GM23338 (cell line): ENCODE results near the gene PPP6R2. TPM values are rescaled to one million over a fixed set of nuclear protein-coding genes. Genes with fewer than 3 reads are reported as not detected.

Source experiments
- ATAC-seq: fragments of 200-7000 bp; cut with Tn5 transposase; 3 replicates; pipeline ENCODE4 v1.9.1; 2020
- DNase-seq: peaks from one replicate; pipeline ENCODE4 v3.0.0-alpha.2; 2015; ENCODE audit warnings: low spot score
- H2AFZ ChIP-seq: fragments of 200-600 bp; sonication (generic); 2 replicates; pipeline ENCODE4 v1.8.0; 2016; ENCODE audit warnings: antibody characterized with exemption, mild to moderate bottlenecking, moderate library complexity
- H3F3A ChIP-seq: fragments of 200-600 bp; sonication (generic); replicated peaks from 2 replicates; pipeline ENCODE4 v1.8.0; 2017; ENCODE audit warnings: antibody characterized with exemption, mixed run types, low read depth
- H3K27ac ChIP-seq: fragments of 200-600 bp; sonication (generic); 2 replicates; pipeline ENCODE4 v1.6.1; 2016; ENCODE audit warnings: low read depth
- H3K27me3 ChIP-seq: fragments of 200-600 bp; sonication (generic); 2 replicates; pipeline ENCODE4 v1.8.0; 2016; ENCODE audit warnings: mild to moderate bottlenecking, mixed run types, moderate library complexity; ENCODE audit not compliant: insufficient read depth
- H3K36me3 ChIP-seq: fragments of 200-600 bp; sonication (generic); 2 replicates; pipeline ENCODE4 v1.8.0; 2016; ENCODE audit warnings: mild to moderate bottlenecking; ENCODE audit not compliant: insufficient read depth
- H3K4me1 ChIP-seq: fragments of 200-600 bp; sonication (generic); 2 replicates; pipeline ENCODE4 v1.8.0; 2016; ENCODE audit warnings: mild to moderate bottlenecking, moderate library complexity; ENCODE audit not compliant: insufficient read depth
- H3K4me2 ChIP-seq: fragments of 200-600 bp; sonication (generic); 2 replicates; pipeline ENCODE4 v1.7.1; 2017; ENCODE audit warnings: mixed run types
- H3K4me3 ChIP-seq: fragments of 200-600 bp; sonication (generic); 2 replicates; pipeline ENCODE4 v1.6.1; 2016; ENCODE audit warnings: mixed run types
- H3K79me2 ChIP-seq: fragments of 200-600 bp; sonication (generic); replicated peaks from 2 replicates; pipeline ENCODE4 v1.8.0; 2017; ENCODE audit warnings: mild to moderate bottlenecking; ENCODE audit not compliant: insufficient read depth
- H3K9me2 ChIP-seq: fragments of 200-600 bp; sonication (generic); 2 replicates; pipeline ENCODE4 v1.8.0; 2017; ENCODE audit not compliant: insufficient read depth
- H4K20me1 ChIP-seq: fragments of 200-600 bp; sonication (generic); replicated peaks from 2 replicates; pipeline ENCODE4 v1.8.0; 2017; ENCODE audit warnings: mild to moderate bottlenecking; ENCODE audit not compliant: insufficient read depth
- H3K27ac Mint-ChIP-seq: 2 replicates; pipeline ENCODE4 v1.8.0; 2020; ENCODE audit warnings: inconsistent platforms, mild to moderate bottlenecking, moderate library complexity, mixed read lengths
- H3K27me3 Mint-ChIP-seq: 3 replicates; pipeline ENCODE4 v1.8.0; 2022; ENCODE audit warnings: low read depth, mild to moderate bottlenecking, moderate library complexity, mixed read lengths, inconsistent platforms; ENCODE audit not compliant: insufficient read depth, poor library complexity
- H3K36me3 Mint-ChIP-seq: 3 replicates; pipeline ENCODE4 v1.8.0; 2021; ENCODE audit warnings: low read depth, mild to moderate bottlenecking, inconsistent platforms, moderate library complexity, mixed read lengths
- H3K4me1 Mint-ChIP-seq: 3 replicates; pipeline ENCODE4 v1.8.0; 2020; ENCODE audit warnings: mild to moderate bottlenecking, inconsistent platforms, mixed read lengths
- H3K4me3 Mint-ChIP-seq: 3 replicates; pipeline ENCODE4 v1.8.0; 2021; ENCODE audit warnings: moderate library complexity, mild to moderate bottlenecking, inconsistent platforms, mixed read lengths
- H3K9me3 Mint-ChIP-seq: 3 replicates; pipeline ENCODE4 v1.8.0; 2020; ENCODE audit warnings: moderate library complexity, mild to moderate bottlenecking, inconsistent platforms, mixed read lengths
- CREB1 ChIP-seq: fragments of 250-450 bp; sonication (Bioruptor Pico); IDR thresholded peaks from 2 replicates; pipeline ENCODE4 v1.5.0; 2020; ENCODE audit warnings: low read depth, mild to moderate bottlenecking, moderate library complexity
- EZH2phosphoT487 ChIP-seq: fragments of 200-600 bp; sonication (generic); IDR thresholded peaks from one replicate; pipeline ENCODE4 v1.8.1; 2018; ENCODE audit warnings: antibody characterized with exemption; ENCODE audit not compliant: unreplicated experiment
- JUNB ChIP-seq: IDR thresholded peaks from one replicate; pipeline ENCODE4 v1.6.1; 2016; ENCODE audit warnings: antibody characterized with exemption; ENCODE audit not compliant: unreplicated experiment
- NANOG ChIP-seq: IDR thresholded peaks from 2 replicates; pipeline ENCODE4 v1.6.1; 2016; ENCODE audit warnings: antibody characterized with exemption, borderline replicate concordance
- POLR2AphosphoS5 ChIP-seq: IDR thresholded peaks from 2 replicates; pipeline ENCODE4 v1.6.1; 2016; ENCODE audit warnings: antibody characterized with exemption, low read depth
- ZNF114 ChIP-seq: fragments of 250-450 bp; sonication (Bioruptor Pico); IDR thresholded peaks from 2 replicates; pipeline ENCODE4 v1.5.0; 2020; ENCODE audit warnings: mild to moderate bottlenecking, moderate library complexity
- ZNF331 ChIP-seq: fragments of 250-450 bp; sonication (Bioruptor Pico); IDR thresholded peaks from 2 replicates; pipeline ENCODE4 v1.5.0; 2020; ENCODE audit warnings: low read depth, mild to moderate bottlenecking, moderate library complexity
- polyA plus RNA-seq: library from polyadenylated mRNA; unstranded; fragments of >200 nt; fragmentation: Nextera tagmentation; extraction: Ambion mirVana; gene quantifications from 2 replicates; pipeline ENCODE4 v1.2.1, GENCODE V29; 2016
- total RNA-seq: library from RNA; depleted of rRNA; stranded (reverse); fragments of >200 nt; shearing (Covaris generic); gene quantifications from 2 replicates; pipeline ENCODE4 v1.2.3, GENCODE V29; 2014
- TF ChIP-seq, protein P1 (sequence below): IDR thresholded peaks from one replicate; pipeline ENCODE4 v1.6.1; 2018; ENCODE audit warnings: antibody characterized with exemption; ENCODE audit not compliant: unreplicated experiment
- TF ChIP-seq, protein P2 (sequence below): IDR thresholded peaks from 2 replicates; pipeline ENCODE4 v1.6.1; 2016; ENCODE audit warnings: antibody characterized with exemption
- TF ChIP-seq, protein P3 (sequence below), 2 experiments: fragments of 200-600 bp in 1 of 2; sonication (generic) in 1 of 2; conservative IDR thresholded peaks; 2 replicates each; pipeline versions ENCODE4 v1.5.1 to v1.6.1; 2016 to 2017; ENCODE audit warnings: antibody characterized with exemption in 2 of 2, low read depth in 2 of 2, mild to moderate bottlenecking in 2 of 2, moderate library complexity in 1 of 2

PPP6R2 gene
- total and polyA plus RNA-seq, 2 experiments from 2014 or later: 11.9 to 45.8 TPM

DNA sequence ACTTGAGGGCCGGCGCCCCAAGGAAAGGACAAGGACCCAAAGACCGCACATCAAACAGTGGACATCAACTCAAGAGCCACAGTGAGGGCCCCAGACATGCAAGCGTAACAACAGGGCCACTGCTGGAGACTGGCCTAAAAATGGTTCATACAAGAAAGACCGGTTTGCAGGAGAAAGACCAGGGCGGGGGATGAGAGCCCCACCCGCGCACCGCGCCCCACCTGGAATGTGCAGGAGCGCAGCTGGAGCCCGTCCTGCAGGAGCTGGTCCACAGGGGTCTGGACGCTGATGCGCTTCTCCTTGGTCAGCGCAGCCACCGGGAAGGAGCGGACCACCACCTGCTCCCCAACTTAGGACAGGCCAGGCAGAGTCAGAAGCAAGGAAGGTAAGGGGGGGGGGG, 117.8 kb downstream of the PPP6R2 start:
- DNase-seq (no peak), ATAC-seq (no peak)
- H3K27ac Mint-ChIP-seq: no peak overlapping the region
- Histone ChIP-seq H3K4me3 (no peak overlapping the region), H3K27ac (no peak overlapping the region), H3K4me2 (no peak overlapping the region), H2AFZ (no peak overlapping the region), H3K36me3 (no peaks in the 10 kb centered on the region), H3K9me2 (no peaks in the 10 kb centered on the region), H3F3A (0 out of 2 replicates have a peak, but pooled peaks cover 3% of the 10 kb centered on the region), H3K4me1 (no peaks in the 10 kb centered on the region), H4K20me1 (peaks cover 6% of the 10 kb centered on the region), H3K79me2 (no peaks in the 10 kb centered on the region), H3K27me3 (no peaks in the 10 kb centered on the region)
- TF ChIP-seq, protein P1, sequence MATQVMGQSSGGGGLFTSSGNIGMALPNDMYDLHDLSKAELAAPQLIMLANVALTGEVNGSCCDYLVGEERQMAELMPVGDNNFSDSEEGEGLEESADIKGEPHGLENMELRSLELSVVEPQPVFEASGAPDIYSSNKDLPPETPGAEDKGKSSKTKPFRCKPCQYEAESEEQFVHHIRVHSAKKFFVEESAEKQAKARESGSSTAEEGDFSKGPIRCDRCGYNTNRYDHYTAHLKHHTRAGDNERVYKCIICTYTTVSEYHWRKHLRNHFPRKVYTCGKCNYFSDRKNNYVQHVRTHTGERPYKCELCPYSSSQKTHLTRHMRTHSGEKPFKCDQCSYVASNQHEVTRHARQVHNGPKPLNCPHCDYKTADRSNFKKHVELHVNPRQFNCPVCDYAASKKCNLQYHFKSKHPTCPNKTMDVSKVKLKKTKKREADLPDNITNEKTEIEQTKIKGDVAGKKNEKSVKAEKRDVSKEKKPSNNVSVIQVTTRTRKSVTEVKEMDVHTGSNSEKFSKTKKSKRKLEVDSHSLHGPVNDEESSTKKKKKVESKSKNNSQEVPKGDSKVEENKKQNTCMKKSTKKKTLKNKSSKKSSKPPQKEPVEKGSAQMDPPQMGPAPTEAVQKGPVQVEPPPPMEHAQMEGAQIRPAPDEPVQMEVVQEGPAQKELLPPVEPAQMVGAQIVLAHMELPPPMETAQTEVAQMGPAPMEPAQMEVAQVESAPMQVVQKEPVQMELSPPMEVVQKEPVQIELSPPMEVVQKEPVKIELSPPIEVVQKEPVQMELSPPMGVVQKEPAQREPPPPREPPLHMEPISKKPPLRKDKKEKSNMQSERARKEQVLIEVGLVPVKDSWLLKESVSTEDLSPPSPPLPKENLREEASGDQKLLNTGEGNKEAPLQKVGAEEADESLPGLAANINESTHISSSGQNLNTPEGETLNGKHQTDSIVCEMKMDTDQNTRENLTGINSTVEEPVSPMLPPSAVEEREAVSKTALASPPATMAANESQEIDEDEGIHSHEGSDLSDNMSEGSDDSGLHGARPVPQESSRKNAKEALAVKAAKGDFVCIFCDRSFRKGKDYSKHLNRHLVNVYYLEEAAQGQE: no peak
- TF ChIP-seq ZNF331 (CRISPR knock-in tag) (no peak), CREB1 (CRISPR knock-in tag) (no peak), JUNB (no peak), EZH2phosphoT487 (no peak), ZNF114 (CRISPR knock-in tag) (no peak)
- H3K4me3 Mint-ChIP-seq: no peak overlapping the region
- peaks cover 41% of the 10 kb centered on the region for H3K36me3 Mint-ChIP-seq
- no peaks in the 10 kb centered on the region; the same call in 2 of the 3 replicates for H3K4me1 Mint-ChIP-seq
- H3K27me3 Mint-ChIP-seq: peaks cover 10% of the 10 kb centered on the region
- no peaks in the 10 kb centered on the region for H3K9me3 Mint-ChIP-seq

DNA sequence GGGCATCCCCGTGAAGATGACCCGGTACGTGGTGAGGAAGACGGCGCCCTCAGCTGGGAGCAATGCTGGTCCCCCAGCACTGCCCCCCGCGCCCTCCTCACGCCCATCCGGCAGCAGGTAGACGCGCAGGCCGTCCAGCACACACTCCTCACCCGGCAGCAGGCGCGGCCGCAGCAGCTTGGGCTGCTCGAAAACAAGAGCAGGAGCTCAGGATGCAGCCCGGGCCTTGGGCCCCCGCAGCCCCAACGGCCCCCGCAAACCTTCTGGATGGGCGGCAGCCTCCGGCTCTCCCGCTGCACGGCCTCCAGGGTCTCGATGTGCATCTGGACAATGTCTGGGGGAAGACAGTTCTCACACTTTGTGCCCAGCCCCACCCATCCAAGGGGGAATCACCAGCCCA, 118.4 kb downstream of the PPP6R2 start:
- Histone ChIP-seq H3F3A (0 out of 2 replicates have a peak, but pooled peaks cover 3% of the 10 kb centered on the region), H3K4me1 (no peaks in the 10 kb centered on the region), H4K20me1 (peaks cover 6% of the 10 kb centered on the region), H3K27ac (no peak overlapping the region), H3K36me3 (no peaks in the 10 kb centered on the region), H3K4me3 (no peak overlapping the region), H3K9me2 (no peaks in the 10 kb centered on the region), H3K27me3 (no peaks in the 10 kb centered on the region), H2AFZ (no peak overlapping the region), H3K4me2 (no peak overlapping the region), H3K79me2 (no peaks in the 10 kb centered on the region)
- Mint-ChIP-seq H3K4me3 (no peak overlapping the region), H3K9me3 (no peaks in the 10 kb centered on the region), H3K36me3 (peaks cover 47% of the 10 kb centered on the region), H3K4me1 (no peaks in the 10 kb centered on the region; the same call in 2 of the 3 replicates), H3K27ac (no peak overlapping the region), H3K27me3 (peaks cover 10% of the 10 kb centered on the region)
- ATAC-seq (no peak), DNase-seq (no peak)
- TF ChIP-seq EZH2phosphoT487 (no peak), CREB1 (CRISPR knock-in tag) (no peak), NANOG (no peak), JUNB (no peak), ZNF331 (CRISPR knock-in tag) (no peak), ZNF114 (CRISPR knock-in tag) (no peak), POLR2AphosphoS5 (no peak)
- TF ChIP-seq, protein P2, sequence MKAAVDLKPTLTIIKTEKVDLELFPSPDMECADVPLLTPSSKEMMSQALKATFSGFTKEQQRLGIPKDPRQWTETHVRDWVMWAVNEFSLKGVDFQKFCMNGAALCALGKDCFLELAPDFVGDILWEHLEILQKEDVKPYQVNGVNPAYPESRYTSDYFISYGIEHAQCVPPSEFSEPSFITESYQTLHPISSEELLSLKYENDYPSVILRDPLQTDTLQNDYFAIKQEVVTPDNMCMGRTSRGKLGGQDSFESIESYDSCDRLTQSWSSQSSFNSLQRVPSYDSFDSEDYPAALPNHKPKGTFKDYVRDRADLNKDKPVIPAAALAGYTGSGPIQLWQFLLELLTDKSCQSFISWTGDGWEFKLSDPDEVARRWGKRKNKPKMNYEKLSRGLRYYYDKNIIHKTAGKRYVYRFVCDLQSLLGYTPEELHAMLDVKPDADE: no peak
- TF ChIP-seq, protein P3, sequence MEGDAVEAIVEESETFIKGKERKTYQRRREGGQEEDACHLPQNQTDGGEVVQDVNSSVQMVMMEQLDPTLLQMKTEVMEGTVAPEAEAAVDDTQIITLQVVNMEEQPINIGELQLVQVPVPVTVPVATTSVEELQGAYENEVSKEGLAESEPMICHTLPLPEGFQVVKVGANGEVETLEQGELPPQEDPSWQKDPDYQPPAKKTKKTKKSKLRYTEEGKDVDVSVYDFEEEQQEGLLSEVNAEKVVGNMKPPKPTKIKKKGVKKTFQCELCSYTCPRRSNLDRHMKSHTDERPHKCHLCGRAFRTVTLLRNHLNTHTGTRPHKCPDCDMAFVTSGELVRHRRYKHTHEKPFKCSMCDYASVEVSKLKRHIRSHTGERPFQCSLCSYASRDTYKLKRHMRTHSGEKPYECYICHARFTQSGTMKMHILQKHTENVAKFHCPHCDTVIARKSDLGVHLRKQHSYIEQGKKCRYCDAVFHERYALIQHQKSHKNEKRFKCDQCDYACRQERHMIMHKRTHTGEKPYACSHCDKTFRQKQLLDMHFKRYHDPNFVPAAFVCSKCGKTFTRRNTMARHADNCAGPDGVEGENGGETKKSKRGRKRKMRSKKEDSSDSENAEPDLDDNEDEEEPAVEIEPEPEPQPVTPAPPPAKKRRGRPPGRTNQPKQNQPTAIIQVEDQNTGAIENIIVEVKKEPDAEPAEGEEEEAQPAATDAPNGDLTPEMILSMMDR (conservative IDR thresholded peaks at IDR 0.05; ENCODE audit: low read depth in 2 of 2): no peak
